ENCODE results near the gene GPR137.
A peak's percentile ranks its signal among the peaks of the same experiment; 100 is the strongest.

GPR137 gene

GRCh38 chr11:64334764-64335735 lies 49.4 kb downstream of the GPR137 start (continued):
- 0 out of 2 replicates have a peak, but pooled peaks have one; percentile 23 for TF ChIP-seq WT1 (tag by site-specific recombination; IDR thresholded peaks at IDR 0.05)
- no peak for TF ChIP-seq ZNF221 (tag by site-specific recombination; IDR thresholded peaks at IDR 0.05; ENCODE audit: borderline replicate concordance)
- no peak for TF ChIP-seq ZNF114 (tag by site-specific recombination; IDR thresholded peaks at IDR 0.05)
- TF ChIP-seq ZNF335 (tag by site-specific recombination; conservative IDR thresholded peaks at IDR 0.05) = peak; percentile 61
- TF ChIP-seq ZNF341 (tag by site-specific recombination; IDR thresholded peaks at IDR 0.05; ENCODE audit: low read depth) = no peak
- peak; percentile 36; the same call in 1 of the 2 replicates for TF ChIP-seq ZNF660 (tag by site-specific recombination; IDR thresholded peaks at IDR 0.05)
- peak; percentile 80 for TF ChIP-seq ZBTB17 (tag by site-specific recombination; IDR thresholded peaks at IDR 0.05)
- TF ChIP-seq GLIS1 (tag by site-specific recombination; IDR thresholded peaks at IDR 0.05) = peak; percentile 77
- TF ChIP-seq SP2 (tag by site-specific recombination; IDR thresholded peaks at IDR 0.05) = peak; percentile 40
- no peak for TF ChIP-seq TRIM28 (IDR thresholded peaks at IDR 0.05; ENCODE audit: borderline replicate concordance, low read length)
- TF ChIP-seq ZBTB6 (tag by site-specific recombination; IDR thresholded peaks at IDR 0.05) = no peak
- TF ChIP-seq KLF17 (tag by site-specific recombination; IDR thresholded peaks at IDR 0.05) = 0 out of 2 replicates have a peak, but pooled peaks have one; percentile 56
- TF ChIP-seq GLIS2 (tag by site-specific recombination; IDR thresholded peaks at IDR 0.05) = peak; percentile 72
- TF ChIP-seq ZNF121 (tag by site-specific recombination; IDR thresholded peaks at IDR 0.05) = peak; percentile 99
- TF ChIP-seq ZNF600 (tag by site-specific recombination; IDR thresholded peaks at IDR 0.05) = 0 out of 2 replicates have a peak, but pooled peaks have one; percentile 18
- peak; percentile 86 for TF ChIP-seq ZNF366 (tag by site-specific recombination; conservative IDR thresholded peaks at IDR 0.05)
- no peak for TF ChIP-seq ZNF155 (tag by site-specific recombination; IDR thresholded peaks at IDR 0.05)
- TF ChIP-seq TSHZ1 (tag by site-specific recombination; IDR thresholded peaks at IDR 0.05; ENCODE audit: borderline replicate concordance) = peak; percentile 28; the same call in 1 of the 2 replicates
- no peak for TF ChIP-seq PRDM6 (tag by site-specific recombination; IDR thresholded peaks at IDR 0.05)
- TF ChIP-seq ZBTB11 (tag by site-specific recombination; conservative IDR thresholded peaks at IDR 0.05; ENCODE audit: low read depth) = no peak
- TF ChIP-seq SP7 (tag by site-specific recombination; IDR thresholded peaks at IDR 0.05) = peak; percentile 64; the same call in 1 of the 2 replicates
- TF ChIP-seq ZNF324 (tag by site-specific recombination; IDR thresholded peaks at IDR 0.05) = peak; percentile 62; the same call in 1 of the 2 replicates
- peak; percentile 99 for TF ChIP-seq ZXDB (tag by site-specific recombination; IDR thresholded peaks at IDR 0.05)
- TF ChIP-seq KLF1 (tag by site-specific recombination; IDR thresholded peaks at IDR 0.05) = peak; percentile 44
- peak; percentile 87 for TF ChIP-seq KLF10 (tag by site-specific recombination; IDR thresholded peaks at IDR 0.05)
- TF ChIP-seq ZNF394 (tag by site-specific recombination; IDR thresholded peaks at IDR 0.05; ENCODE audit: borderline replicate concordance) = peak; percentile 59
- TF ChIP-seq ZNF555 (tag by site-specific recombination; conservative IDR thresholded peaks at IDR 0.05) = no peak
